Measurements from ENCODE around the gene NPM1. TPM values are rescaled to one million over a fixed set of nuclear protein-coding genes. Genes with fewer than 3 reads are reported as not detected.

Gene NPM1
- total and polyA plus RNA-seq, 12 donors, result 248 to 1,064 (median 465) TPM

DNA sequence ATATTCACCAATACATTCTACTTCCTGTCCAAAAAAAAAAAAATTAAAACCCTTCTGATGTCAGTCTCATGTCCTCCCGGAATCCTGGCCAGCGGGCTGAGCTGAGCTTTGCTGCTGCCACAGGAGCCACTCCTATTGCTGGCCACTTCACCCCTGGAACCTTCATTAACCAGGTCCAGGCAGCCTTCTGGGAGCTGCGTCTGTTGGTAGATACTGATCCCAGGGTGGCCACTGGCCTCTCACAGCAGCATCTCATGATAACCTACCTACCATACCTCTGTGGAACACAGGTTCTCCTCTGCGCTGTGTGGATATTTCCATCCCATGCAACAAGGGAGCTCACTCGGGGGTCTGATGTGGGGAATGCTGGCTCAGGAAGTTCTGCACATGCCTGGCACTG lies 21.0 kb upstream of the NPM1 start:
- TF ChIP-seq, protein P1, sequence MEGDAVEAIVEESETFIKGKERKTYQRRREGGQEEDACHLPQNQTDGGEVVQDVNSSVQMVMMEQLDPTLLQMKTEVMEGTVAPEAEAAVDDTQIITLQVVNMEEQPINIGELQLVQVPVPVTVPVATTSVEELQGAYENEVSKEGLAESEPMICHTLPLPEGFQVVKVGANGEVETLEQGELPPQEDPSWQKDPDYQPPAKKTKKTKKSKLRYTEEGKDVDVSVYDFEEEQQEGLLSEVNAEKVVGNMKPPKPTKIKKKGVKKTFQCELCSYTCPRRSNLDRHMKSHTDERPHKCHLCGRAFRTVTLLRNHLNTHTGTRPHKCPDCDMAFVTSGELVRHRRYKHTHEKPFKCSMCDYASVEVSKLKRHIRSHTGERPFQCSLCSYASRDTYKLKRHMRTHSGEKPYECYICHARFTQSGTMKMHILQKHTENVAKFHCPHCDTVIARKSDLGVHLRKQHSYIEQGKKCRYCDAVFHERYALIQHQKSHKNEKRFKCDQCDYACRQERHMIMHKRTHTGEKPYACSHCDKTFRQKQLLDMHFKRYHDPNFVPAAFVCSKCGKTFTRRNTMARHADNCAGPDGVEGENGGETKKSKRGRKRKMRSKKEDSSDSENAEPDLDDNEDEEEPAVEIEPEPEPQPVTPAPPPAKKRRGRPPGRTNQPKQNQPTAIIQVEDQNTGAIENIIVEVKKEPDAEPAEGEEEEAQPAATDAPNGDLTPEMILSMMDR (IDR thresholded peaks at IDR 0.05), result no peak
- H3K36me3 ChIP-seq, result no peaks in the 10 kb centered on the region
- peaks cover 0 to 31% (median 8%) of the 10 kb centered on the region in 7 donors for H3K27me3 ChIP-seq
- H3K4me3 ChIP-seq, result no peak overlapping the region
- H3K9me3 ChIP-seq, result no peaks in the 10 kb centered on the region
- DNase-seq (no peak), ATAC-seq (no peak)
- H3K4me1 ChIP-seq, result no peaks in the 10 kb centered on the region
- WGBS, 2 donors, result 65 to 74% methylated on average over 5 of the region's 5 CpGs
- intact Hi-C loops (cut with DNase I), result no loop called here
- no peak overlapping the region for H3K27ac ChIP-seq

DNA sequence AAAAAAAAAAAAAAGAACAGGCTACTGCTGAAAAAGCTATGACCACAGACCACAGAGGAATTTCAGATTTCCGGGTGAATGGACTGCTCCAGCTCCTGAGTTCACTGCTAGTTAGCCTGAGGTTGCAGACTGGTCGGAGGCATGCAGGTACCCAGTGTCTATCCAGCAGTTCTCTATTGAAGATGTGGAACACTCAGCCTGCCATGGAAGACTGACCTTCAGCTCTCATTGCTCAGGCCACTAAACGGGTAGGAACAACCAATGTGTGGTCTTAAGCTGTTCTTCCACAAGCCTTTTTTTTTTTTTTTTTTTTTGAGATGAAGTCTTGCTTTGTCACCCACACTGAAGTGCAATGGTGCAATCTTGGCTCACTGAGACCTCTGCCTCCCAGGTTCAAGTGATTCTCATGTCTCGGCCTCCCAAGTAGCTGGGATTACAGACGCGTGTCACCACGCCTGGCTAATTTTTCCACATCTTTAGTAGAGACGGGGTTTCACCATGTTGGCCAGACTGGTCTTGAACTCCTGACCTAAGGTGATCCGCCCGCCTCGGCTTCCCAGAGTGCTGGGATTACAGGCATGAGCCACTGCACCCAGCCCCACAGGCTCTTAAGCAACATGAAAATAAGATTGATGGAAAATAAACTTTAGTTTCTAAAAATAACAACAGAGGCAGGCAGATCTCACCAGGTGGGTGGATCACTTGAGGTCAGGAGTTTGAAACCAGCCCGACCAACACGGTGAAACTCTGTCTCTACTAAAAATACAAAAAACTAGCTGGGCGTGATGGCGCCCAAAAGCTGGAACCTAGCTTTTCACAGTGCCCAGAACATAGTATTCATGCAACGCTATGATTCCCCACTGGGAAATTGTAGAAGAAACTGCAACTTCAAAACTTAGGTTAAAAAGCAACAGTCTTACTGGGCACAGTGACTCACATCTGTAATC lies 20.0 kb upstream of the NPM1 start:
- TF ChIP-seq, protein P1 (IDR thresholded peaks at IDR 0.05), result no peak
- intact Hi-C loops (cut with DNase I), result no loop called here
- H3K27ac ChIP-seq, result no peak overlapping the region
- no peaks in the 10 kb centered on the region for H3K36me3 ChIP-seq
- H3K27me3 ChIP-seq, result peaks cover 0 to 31% (median 8%) of the 10 kb centered on the region in 7 donors
- H3K4me3 ChIP-seq, result no peak overlapping the region
- WGBS, 2 donors, result 87 to 91% methylated on average over 16 of the region's 16 CpGs
- no peak for ATAC-seq
- H3K9me3 ChIP-seq, result no peaks in the 10 kb centered on the region
- DNase-seq, result no peak
- no peaks in the 10 kb centered on the region for H3K4me1 ChIP-seq

GRCh38 chr5:171369056-171369455 lies 18.6 kb upstream of the NPM1 start:
- intact Hi-C loops (cut with DNase I), result no loop called here
- Histone ChIP-seq H3K4me1 (no peaks in the 10 kb centered on the region), H3K27me3 (peaks cover 0 to 31% (median 8%) of the 10 kb centered on the region in 7 donors), H3K27ac (no peak overlapping the region), H3K9me3 (no peaks in the 10 kb centered on the region), H3K36me3 (no peaks in the 10 kb centered on the region), H3K4me3 (no peak overlapping the region)
- no peak for DNase-seq
- 92 to 97% methylated on average over 6 of the region's 6 CpGs for WGBS, 2 donors
- TF ChIP-seq, protein P1 (IDR thresholded peaks at IDR 0.05), result no peak
- no peak for ATAC-seq

DNA sequence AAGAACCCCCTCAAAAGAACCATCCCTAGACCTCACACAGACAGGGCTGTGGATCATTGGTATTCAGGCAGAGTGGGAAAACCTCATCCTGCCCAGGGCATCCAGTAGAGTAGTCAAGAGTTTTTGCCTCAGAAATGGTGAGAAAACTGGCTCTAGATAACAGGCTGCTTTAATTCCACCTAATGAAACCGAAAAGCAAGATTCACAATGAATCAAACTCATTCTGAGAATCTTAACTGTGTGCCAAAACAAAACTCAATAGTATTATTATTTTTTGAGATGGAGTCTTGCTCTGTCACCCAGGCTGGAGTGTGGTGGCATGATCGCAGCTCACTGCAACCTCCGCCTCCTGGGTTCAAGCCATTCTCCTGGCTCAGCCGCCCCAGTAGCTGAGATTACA lies 17.8 kb upstream of the NPM1 start:
- Histone ChIP-seq H3K27ac (no peak overlapping the region), H3K4me1 (no peaks in the 10 kb centered on the region), H3K36me3 (no peaks in the 10 kb centered on the region), H3K9me3 (no peaks in the 10 kb centered on the region), H3K27me3 (peaks cover 0 to 31% (median 8%) of the 10 kb centered on the region in 7 donors), H3K4me3 (no peak overlapping the region)
- DNase-seq, result no peak
- intact Hi-C loops (cut with DNase I), result no loop called here
- ATAC-seq, result no peak
- 96 to 97% methylated on average over 4 of the region's 4 CpGs for WGBS, 2 donors
- TF ChIP-seq, protein P1 (IDR thresholded peaks at IDR 0.05), result no peak

Measured in heart right ventricle (tissue), 16 donors.